Left hindlimb (tissue), 1 donor: ENCODE results near the gene SMARCAL1.

Experiments used
- DNase-seq: peaks from one replicate; pipeline ENCODE4 v3.0.0-alpha.2; 2018

Gene SMARCAL1

DNA sequence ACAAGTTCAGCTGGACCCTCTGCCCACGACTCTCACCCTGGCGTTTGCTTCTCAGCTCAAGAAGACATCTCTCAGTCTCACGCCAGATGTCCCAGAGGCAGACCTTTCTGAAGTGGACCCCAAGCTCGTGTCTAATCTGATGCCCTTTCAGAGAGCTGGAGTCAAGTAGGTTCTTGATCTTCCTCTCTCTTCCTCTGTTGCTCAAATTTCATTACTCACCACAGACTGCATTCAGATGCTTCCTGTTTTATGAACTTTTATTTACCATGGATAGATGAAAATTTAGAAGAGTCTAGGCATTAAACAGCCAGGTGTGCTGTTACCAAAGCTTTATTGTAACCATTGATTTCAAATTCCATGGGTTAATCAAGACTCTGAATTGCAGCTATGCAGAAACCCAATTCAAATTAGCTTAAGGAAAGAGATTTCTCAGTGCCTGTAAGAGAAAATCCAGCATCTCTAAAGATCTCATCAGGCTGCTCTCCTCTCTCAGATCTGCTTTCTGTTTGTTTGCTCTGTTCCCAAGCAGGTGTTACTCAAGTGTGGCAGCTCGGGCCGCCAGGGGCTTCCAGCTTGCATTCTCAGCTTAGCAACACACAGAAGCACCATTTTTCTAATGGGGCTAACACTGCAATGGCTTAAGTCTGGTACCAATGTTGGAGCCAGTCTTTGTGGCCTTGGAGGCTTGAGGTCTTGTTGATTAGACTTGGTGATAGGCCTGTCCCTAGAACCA lies 16.5 kb downstream of the SMARCAL1 start:
- DNase-seq, result no peak

DNA sequence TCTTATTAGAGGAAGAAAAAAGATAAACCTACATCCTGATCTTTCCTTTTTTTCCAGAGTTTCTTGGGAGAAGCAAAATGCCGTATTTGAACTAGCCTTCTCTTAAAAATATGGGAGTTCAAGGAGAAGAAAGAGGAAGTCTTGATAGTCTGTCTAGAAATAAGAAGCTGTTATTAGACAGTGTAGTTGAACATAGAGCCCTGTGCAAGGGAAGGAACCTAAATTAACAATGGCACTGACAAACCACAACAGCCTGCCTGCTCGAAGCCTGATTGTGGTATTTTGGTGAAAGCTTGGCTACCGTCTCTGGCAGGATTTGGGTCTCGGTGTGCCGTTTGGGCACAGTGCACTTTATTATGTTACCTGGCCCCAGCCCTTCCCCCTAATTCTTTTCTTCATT lies 17.1 kb downstream of the SMARCAL1 start:
- DNase-seq, result no peak

DNA sequence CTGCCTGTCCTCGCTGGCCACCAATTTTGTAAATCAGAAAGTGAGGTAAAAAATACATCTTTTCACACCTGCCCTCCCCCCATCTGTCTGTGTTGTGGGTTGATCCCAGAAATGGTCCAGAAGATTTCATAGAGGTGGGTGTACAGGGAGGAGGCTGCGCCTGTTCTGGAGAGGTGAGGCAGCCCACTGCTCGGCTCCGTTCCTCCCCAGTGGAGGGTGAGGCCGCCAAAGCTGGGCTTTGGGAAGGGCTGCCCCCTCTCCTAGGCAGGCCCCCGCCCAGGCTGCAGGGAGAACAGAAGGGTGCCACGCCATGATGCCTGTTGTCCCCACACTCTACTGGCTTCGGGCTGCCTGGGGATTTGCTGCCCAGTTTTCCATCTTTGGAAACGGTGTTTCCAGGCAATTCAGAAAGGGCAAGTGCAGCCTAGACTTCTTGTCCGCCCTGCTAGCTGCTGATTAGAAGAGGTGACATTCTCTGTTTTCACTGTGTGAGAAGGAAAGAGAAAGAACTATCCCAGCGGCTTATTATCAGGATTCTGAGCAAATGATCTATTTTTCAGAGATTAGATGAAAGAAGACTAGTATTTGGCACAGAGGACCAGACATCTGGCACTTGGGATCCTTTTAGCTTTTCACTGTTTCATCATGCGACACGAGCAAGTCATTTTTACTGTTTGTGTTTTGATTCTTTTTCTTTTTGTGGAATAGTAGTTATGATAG lies 18.7 kb downstream of the SMARCAL1 start:
- DNase-seq, result no peak

DNA sequence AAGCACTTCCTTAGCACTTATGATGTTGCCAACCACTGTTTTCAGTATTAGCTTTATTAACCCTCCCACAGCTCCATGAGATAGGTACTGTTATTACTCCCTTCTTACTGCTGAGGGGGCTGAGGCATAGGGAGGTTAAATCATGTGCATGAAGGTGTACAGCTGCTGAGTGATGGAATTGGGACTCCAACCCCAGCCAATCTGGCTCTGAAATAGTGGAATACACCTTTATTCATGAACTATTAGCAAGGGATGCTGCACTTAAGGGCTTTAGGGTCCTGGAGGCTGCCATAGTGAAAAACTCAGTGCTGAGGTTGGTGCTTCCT lies 19.2 kb downstream of the SMARCAL1 start:
- DNase-seq, result no peak

DNA sequence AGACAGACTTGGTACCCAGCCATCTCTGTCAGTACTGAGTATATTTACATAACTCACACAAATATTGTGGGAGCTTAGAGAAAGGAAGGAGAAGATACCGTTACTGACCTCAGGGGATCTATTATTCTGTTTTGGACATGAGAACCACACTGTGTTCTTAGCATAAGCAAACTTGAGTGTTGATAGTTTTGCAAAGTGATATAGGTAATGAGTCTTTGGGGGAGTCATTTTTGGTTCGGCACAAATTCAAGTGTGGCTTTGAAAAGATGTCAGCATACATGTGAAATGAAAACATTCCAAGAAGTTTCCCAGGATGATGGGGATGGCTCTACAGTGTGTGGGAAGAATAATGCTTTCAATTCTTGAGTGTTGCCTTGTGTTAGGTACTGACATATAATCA lies 24.1 kb downstream of the SMARCAL1 start:
- DNase-seq, result no peak

DNA sequence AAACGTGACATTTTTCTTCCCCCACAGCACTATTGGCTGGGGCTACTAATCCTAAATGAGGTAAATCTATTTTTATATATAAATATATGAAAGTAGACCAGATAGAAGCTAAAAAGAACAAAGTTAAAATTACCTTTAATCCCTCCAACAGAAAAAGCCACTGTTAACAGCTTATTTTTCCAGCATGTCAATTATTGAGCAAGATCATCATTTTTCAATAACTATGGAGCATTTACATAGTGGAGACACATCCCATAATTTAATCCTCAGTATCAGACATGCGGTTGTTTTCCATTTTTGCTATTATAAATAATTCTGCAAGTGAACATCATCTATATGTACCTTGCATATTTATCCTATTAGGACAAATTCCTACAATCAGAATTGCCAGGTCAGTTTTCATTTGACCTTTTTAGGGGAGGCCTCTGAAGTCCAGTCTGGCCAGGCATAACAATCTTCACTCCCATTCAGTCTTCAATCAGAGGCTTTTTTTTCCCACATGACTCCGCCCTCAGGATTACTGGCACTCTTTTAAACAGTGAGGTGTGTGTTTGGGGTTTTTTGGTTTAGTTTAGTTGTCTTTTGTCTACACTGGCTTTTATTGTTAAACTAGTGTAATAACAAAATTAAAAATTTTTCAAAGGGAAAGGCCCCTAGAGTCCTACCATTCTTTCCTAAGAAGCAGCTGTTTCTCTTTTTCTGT lies 29.2 kb downstream of the SMARCAL1 start:
- no peak for DNase-seq

DNA sequence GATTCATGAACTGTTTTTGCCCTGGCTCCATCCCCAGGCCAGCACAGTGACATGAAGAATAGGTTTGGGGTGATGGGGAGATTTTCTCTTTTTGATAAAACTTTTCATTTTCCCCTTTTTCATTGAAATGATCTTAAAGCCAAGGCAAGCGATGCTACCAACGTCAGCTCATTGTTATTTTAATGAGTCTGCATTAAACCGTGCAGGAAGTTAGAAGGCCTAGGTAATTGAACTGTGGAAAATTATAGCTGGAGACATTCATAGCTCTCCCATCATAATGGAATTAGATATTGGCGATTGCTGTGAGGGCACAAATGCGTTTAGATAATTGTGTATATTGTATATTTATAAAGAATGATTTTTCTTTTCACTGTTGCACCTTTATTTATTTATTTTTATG lies 33.2 kb downstream of the SMARCAL1 start:
- DNase-seq, result no peak

DNA sequence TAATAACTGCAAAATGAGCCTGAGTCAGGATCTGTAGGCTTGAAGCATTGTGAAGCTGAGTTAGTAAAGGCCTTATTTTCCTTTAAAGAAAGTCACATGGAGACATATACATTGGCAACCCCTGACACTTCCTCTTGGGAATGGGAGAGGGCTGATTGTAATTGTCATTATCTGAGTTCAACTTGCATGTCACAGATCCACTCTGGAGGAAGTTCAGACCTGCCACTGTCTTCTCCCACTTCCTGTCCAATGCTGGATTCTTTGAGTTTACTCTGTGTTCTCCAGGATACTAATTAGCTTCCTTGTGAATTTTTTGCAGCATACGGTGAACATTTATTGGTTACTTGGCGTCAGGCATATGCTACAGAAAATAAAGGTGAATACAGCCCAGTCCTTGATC lies 34.1 kb downstream of the SMARCAL1 start:
- no peak for DNase-seq

DNA sequence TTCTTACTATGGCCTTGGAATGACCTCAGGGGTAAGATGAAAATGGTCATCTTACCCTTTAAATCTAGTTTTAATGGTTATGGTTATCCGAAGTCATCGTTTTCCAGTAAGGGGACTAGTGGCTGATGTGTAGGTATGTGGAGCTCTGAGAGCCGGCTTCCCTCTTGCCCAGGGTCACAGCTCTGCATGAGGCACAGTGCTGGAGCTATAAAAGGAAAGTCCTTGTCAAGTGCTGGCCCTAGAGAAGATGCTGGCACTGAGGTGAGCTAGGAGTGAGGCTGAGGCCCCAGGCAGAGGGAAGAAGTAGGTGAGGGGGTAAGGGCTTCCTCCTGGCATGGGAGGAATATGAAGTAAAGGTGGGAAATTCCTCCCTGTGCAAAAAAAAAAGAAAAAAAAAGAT lies 35.0 kb downstream of the SMARCAL1 start:
- no peak for DNase-seq

DNA sequence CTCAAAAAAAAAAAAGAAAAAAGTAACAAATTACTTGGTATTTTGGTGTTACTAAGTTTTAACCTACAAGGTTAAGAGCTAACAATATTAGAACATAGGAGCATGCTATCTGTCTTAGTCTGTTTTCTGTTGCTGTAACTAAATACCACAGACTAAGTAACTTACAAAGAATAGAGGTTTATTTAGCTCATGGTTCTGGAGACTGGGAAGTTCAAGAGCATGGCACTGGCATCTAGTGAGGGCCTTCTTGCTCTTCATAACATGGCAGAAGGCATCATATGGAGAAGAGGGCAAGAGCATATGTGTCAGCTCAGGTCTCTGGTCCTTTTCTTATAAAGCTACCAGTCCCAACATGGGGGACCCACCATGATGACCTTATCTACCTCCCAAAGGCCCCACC lies 36.5 kb downstream of the SMARCAL1 start:
- DNase-seq, result no peak

DNA sequence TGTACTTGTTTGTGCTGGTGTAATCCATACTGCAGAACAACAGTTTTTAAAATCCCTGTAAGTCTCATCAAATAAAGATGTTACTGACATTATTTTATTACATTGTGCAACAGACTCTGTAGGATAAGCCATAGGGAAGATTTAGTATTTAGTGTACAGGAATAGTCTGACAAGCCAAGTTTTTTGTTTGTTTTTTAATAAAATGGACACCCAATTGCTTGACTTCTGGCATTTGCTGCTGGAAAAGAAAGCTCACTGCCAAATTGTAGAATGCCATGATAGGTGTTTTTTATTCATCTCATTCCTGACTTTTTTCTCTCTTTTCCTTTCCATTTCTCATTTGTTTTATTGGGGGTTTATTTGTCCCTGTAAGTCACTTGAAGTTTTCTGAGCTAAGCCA lies 38.1 kb downstream of the SMARCAL1 start:
- no peak for DNase-seq

DNA sequence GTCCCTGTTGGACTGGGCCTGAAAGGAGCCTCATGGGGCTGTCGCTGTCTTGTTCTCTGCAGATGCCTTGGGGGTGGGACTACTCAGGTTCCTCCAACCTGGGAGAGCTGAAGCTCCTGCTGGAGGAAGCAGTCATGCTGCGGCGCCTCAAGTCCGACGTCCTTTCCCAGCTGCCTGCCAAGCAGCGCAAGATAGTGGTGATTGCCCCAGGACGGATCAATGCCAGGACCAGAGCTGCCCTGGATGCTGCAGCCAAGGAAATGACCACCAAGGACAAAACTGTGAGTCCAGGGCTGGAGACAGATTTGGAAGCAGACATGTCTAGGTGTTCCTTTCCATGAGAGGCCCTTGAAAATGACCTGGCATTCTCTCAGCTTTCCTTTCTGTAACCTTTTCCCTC lies 38.5 kb downstream of the SMARCAL1 start:
- no peak for DNase-seq

DNA sequence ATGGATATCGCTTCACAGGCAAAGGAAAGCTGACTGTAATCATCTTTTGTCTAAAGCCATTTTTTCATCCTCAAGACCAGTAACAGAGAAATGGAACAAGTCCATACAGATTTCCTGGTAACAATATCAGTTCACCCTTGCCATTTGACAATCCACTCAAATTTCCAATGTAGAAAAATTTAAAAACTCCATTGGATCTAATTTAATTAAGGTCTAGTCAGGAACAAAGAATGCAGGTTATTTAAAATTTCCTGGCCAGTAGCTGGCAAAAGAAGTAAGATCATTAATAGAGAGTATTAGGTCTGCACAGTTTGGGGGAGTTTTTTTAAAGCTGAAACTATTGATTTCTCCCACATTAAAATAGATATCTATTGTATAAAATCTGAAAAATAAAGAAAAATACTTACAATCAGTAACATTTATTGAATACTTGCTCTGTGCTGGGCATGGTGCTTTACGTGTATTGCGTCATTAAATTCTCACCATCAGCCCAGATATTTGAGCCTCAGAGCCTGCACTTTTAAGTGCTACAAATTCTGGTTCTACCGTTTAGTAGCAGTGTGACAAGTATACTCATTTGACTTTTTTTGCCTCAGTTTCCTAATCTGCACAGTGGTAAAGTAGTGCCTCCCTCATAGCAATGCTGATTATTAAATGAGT lies 41.8 kb downstream of the SMARCAL1 start:
- no peak for DNase-seq

DNA sequence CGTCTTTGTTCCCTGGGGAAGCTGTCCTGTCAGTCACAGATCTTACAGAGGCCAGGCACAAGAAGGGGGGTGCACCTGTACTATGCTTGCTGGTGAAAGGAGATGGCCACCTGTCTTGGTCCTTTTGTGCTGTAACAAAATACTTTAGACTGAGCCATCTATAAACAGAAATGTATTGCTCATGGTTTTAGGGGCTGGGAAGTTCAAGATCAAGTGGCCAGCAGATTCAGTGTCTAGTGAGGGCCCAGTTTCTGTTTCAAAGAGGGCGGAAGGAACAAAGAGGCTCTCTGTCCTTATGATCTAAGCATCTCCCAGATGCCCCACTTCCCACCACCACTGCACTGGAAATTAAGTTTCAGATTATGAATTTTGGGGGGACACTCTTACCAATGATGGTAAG lies 50.9 kb downstream of the SMARCAL1 start:
- DNase-seq, result no peak

DNA sequence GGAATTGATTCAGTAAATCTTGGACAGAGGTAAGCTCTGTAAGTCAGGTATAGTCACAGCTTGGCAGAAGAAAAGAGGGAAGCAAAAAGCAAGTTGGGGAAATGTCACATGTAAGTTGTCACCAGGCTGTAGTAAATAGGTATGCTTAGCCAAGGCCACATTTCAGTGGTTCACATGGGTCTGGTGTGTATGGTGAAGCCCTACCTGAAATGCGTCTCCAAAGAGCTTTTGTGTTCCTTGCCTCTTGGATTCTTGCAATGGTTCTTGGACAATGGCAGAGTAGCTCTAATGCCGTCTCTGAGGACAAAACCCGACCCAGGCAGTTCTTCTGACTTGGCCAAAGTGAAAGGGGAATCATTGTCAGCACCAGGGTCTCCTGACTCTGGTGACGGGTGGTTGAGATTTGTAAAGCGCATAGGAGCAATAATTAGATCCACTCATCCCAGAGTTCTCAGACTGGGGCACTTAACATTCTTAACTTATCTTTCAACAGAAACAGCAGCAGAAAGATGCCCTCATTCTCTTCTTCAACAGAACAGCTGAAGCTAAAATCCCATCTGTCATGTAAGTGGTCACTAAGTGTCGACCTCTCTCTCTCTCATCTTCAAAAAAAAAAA lies 51.9 kb downstream of the SMARCAL1 start:
- DNase-seq, result no peak

DNA sequence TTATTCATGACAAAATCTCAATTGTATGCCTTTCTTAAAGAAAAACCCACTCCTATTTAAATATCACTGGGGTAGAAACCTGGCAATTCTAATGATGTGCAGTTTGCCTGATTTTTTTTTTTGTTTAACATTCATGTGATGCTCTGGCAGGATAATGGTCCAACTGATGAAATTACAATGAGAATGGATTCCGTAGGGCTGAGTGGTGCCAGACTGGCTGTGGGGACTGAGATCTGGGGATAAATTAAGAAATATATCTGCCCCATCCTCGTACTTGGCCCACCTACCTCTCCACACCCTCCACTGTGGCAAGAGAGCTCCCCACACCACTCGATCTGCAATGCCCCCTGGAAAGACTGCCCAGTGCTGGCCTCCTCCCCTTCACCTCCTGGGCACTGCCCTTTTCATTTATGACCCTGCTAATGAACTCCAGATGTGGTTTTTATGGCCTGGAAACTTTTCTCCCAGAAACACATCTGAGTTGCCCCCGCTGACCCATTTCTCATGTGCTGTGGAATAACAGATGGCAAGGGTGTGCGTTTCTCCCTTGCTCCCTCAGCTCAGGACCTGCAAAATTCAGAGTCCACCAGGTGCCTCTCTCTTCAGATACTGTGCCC lies 53.4 kb downstream of the SMARCAL1 start:
- DNase-seq, result no peak

DNA sequence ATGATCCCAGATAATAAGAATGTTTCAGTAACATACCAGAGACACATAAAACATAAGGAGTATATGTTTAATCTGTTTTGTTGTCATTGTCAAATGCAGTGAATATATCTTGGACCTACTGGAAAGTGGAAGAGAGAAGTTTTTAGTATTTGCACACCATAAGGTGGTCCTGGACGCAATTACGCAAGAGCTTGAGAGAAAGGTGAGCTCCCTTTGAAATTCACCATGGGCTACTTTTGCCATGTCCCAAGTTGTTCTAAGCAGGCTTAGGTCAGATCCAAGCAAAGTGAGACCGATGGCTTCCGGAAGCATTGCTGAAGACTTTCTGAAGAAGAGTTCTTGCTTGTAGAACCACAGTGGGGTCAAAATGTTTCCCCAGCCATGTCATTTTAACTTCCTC lies 55.6 kb downstream of the SMARCAL1 start:
- DNase-seq, result no peak

DNA sequence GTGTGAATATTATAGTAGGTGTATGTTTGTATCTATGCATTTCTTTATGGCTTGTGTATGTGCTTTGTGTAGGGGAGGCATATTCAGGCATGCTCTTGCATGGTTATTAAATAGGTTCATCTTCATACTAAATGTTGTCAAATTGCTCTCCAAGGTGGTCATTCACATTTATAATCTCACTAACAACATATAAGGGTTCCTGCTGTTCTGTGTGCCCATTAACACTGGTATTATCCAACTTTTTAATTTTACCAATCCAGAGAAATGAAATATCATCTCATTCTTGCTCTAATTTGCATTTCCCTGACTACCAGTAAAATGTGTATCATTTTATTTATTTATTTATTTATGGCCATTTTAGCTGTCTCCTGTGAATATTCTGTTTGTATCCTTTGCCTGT lies 57.4 kb downstream of the SMARCAL1 start:
- no peak for DNase-seq

DNA sequence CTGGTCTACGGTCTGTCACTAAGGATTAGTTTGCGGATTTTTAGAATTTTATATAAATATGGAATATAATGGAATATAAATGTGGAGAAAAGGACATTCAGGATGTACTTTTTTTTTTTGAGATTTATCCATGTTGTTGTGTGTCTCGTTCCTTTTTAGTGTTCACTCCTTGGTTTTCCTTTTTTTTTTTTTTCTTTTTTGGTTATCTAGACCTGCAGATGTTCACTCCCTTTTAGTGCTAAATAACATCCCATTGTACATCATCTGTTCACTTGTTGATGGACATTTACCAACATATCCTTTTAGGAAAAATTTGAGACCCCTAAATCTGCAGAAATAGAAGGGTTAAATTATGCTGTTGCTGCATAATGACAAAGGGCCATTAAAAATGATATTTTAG lies 60.9 kb downstream of the SMARCAL1 start:
- no peak for DNase-seq

DNA sequence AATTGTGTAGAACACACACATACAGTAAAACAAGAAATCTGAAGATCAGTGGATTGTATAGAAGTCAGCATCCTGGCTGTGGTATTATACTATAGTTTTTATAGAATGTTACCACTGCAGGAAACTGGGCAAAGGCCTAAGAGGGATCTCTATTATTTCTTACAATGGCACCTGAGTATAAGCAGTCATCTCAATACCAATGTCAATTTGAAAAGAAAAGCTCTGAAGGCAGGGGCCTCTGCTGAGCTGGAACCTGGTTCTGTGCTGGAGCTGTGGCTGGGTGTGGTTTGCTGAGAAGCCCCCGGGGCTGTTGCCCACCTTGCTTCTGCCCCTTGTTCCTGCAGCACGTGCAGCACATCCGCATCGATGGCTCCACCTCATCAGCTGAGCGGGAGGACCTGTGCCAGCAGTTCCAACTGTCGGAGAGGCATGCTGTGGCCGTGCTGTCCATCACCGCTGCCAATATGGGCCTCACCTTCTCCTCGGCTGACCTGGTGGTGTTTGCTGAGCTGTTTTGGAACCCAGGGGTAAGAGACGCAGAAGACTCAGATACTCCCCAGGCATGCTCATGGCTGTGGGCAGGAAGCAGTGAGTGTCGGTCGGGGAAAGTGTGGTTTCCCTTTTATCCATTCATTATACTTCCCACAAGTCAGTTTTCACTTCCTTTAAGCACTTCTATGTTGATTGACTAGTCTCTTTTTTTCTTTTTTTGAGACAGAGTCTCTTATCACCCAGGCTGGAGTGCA lies 62.8 kb downstream of the SMARCAL1 start:
- no peak for DNase-seq

DNA sequence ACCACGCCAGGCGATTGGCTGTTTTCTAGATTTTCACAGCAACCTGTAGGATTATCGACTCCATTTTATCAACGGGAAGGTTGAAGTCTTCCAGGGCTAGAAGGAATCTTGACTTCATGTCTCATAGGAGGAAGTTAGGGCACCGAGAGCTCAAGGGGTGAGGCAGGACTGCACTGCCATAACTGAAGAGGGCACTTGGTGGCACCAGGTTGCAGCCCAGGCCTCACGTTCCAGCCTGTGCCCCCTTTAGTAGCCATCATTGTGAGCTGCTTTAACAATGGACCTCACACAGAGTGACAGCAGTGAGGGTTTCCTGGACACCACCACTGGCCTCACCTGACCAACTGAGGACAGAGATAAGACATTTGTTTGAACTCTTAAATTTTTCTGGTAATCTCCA lies 63.5 kb downstream of the SMARCAL1 start:
- no peak for DNase-seq
